ENCODE data around the gene IRX4. TPM values are rescaled to one million over a fixed set of nuclear protein-coding genes. Genes with fewer than 3 reads are reported as not detected.
"Not testable (repeated sequence)": the region's sequence is repeated elsewhere in the genome, so short reads cannot be mapped to it uniquely, and the experiment has no call there.

Gene IRX4
- total RNA-seq, 1 donor from 2014 or later: not detected

DNA sequence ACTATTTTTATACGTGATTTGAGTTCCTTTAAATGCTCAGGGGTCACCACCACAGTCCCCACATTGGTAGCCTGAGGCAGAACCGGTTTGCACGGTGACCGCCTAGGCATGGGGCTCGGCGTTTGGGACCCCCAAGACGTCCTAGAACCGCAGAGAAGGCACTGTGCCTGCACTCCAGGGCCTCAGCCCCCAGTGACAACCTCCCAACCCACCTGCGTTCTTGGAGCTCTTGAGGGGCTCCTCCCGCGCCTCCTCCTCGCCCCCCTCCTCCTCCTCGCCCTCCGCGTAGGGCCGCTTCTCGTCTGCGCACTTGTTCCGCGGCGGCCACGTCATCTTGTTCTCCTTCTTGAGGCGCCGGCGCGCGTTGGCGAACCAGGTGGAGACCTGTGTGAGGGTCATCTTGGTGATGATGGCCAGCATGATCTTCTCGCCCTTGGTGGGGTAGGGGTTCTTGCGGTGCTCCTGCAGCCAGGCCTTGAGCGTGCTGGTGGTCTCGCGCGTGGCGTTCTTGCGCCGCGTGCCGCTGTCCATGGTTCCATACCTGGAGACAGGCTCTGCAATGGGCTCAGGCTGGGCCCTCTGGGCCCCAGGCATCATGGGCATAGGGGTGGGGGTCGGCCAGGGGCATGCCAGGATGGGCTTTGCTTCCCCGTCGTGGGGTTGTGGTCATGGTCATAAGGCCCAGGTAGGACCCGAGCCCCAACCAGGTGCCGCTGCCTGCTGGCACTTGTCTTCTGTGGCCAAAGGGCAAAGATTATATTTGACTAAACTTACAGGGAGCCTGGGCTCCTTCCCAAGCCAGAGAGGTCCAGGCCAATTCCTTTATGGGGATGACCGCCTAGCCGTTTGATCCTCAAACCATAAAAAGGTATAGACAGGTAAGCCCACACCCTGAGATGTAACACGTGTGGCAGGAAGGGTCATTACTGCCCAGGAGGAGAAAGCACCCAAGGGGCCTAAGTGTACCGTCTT lies 3.1 kb downstream of the IRX4 start:
- no peak for DNase-seq (ENCODE audit: extremely low read depth, low read depth, low spot score)

DNA sequence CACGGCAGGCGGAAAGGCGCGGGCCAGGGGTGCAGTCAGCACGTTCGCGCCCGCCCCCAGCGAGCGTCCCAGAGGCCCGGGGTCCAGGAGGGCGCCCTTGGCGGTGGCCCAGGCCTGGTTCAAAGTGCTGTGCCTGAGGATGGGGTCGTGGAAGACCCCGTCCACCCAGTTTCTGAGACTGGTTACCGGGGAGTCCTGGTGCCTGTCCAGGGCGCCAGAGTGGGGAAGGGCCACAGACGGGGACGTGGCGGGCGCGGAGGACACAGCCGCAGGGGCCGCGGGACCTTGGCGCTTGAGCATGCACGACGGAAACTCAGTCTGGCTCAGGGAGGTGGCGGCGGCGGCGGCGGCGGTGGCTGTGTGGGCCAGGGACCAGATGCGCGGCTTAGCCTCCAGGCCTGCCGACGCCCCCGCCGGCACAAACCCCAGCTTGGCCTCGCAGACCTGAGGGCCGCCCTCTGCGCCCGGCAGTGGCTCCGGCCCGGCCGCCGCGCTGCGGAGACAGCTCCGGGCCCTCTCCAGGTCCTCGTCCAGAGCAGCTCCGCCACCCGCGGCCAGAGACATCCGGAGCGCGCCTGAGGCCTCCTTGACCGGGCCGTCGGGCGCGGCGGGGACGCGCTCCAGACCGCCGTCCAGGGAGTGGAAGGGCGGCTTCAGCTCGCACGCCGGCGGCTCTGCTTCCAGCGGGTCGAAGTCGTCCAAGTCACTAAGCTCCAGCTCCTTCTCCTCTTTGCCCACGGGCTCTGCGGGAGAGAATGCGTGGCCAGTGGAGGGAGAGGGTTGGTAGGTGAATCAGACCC lies 4.5 kb downstream of the IRX4 start:
- no peak for DNase-seq (ENCODE audit: extremely low read depth, low read depth, low spot score)

DNA sequence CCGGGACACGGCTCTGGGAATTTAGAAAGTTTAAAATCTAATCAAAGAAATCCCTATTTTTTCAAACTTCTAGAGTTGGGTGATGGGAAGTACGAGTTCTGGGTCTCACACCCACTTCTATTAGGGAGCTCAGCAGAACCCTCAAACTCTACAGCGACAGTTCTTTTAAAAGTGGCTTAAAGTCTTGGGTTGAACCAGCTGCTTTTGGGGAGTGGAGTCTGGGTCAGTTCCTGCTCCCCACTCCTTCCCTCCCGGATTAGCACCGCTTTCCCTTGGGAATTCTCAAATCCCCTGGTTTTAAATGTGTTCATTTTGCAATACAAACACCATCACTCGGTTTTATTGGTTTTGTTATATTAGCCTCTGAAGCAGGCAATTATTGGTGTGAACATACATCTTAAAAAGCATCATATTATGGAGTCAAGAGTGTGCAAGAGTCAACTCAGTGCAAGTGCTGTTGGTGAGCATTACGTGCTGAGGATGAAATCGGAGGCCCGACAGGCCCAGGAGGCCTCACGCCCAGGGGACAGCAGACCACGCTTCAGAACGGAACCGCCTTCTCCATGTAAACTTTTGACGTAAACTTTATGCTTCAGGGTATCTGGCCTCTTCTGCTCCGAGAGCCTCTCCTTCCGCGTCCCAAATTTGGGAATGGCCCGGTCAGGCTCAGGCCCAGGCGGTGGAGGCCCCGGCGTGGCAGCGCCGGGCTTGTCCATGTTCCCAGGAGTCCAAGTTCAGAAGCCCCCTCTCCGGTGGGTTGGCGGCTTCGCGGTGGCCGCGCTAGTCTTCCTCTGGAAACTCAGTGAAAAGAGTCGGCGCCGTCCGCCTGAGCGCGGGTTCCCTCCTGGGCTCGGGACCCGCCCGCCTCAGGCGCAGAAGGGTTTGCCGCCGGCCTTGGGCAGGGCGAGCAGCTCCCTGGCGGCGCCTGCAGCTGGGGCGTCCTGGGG lies 5.3 kb downstream of the IRX4 start:
- no peak for DNase-seq (ENCODE audit: extremely low read depth, low read depth, low spot score)

DNA sequence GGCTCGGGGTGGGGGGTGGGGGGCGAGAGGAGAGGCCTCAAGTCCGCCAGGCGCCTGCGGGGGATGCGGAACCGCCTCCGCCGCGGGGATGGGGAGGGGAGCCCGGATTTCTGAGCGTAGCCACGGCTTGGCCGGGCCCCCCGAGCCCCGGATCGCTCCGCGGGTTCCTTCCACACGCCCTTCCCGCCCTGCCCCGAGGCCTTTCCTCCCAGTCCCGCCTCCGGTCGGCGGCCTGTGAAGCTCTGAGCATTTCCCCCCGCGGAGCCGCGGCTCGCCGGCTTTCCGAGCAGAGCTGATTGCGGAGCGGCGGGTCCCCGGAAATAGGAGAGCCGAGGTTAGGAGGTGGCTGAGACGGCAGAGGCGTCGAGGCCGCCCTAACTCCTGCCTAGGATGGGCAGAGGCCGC lies 6.1 kb downstream of the IRX4 start:
- DNase-seq (ENCODE audit: extremely low read depth, low read depth, low spot score): no peak

DNA sequence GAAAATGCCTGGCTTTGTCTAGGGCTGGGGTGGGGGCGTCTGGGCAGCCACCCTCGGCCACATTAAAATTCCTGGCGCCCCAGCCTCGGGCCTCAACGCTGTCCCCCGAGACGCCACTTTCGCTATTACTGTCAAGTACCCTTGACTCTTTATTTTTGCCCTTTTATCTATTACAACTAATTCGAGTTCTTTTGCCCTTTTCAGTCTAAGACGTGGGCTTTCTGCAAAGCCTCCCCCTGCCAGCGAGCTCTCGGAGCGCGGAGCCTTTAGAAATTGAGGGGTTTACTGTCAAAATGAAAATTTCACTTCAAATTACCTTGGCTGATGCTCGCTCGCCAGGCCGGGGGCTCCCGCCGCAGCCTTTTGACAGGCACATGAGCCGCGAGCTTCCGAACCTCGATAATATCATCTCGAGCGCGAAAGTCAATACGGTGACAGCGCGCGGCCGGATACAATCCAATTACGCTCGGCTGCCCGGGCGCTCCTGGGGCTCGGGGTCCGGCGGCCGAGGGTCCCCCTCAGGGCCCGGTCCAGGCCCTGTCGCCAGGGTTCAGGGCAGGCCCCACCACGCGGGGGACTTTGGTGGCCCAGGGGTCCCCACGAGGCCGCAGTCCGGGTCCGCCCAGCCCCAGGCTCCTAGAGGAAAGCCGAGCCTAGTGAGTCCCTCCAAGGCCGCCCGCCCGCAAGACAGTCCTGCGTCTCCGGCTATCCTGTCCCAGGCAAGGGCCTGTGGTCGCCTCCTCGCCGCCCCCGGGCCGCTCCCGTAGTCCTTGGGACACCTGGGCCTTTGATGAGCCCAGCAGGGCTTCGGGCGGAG lies 6.7 kb downstream of the IRX4 start:
- DNase-seq (ENCODE audit: extremely low read depth, low read depth, low spot score): no peak

DNA sequence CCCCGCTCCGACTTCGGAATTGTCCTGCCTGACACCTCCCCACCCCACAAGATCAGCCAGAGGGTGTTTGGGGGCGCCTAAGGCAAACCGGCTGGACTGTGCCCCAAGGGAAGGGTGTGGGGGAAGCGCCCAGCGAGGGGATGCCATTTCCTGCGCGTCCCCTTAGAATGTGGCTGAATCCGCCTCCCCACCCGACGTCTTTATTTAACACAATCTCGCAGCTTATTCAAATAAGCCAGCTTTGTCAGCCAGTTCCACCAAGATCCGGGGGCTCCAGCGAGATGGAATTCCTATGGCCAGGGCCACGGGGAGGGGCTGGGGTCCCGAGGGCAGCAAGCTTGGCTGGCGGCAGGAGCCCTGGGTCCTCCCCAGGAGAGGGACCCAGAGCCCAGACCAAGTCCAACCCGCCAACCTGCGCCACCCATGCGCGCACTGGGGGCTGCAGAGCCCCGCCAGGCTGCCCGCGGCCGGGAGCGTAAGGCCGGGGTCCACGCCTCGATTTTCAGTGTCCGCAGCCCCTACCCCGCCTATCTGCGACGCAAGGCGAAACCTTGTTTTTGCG lies 7.4 kb downstream of the IRX4 start:
- DNase-seq (ENCODE audit: extremely low read depth, low read depth, low spot score): no peak

DNA sequence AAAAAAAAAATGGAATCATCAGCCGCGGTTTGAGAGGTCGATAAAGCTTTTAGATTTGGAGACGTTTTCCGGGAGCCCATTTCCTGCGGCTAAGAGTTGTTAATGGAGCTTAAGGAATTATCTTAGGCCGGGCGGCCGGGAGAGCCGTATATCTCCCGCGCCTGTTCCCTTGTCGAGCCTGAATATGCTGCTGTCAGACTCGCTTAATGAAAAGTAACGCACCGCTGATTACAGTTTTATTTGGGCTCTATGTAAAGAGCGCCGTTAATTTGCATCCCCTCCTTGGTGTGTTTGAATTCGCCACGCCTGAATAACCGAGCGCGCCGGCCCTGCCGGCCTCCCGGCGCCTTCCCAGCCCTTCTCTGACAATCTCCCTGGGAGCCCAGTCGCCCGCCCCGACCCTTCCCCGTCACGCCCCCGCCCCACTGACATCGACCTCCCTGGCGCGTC lies 7.9 kb downstream of the IRX4 start:
- DNase-seq (ENCODE audit: extremely low read depth, low read depth, low spot score): no peak

DNA sequence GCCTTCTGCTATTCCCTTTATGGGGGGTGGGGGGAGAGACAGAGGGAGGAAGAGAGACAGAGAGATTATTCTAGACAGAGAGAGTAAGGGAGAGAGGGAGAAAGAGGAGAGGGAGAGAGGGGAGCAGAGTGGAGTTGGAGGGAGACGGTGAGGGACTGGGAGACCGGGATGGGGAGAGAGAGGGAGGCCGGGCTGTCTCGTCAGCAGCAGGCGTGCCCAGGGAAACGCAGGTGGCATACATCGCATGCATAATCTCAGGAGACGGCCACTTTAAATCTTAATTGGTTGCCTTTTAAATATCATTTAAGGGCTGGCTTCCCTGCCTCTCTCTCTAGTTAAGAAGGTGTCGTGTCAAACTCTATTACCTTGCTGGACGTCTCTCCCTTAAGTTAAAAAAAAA lies 8.4 kb downstream of the IRX4 start:
- no peak for DNase-seq (ENCODE audit: extremely low read depth, low read depth, low spot score)

DNA sequence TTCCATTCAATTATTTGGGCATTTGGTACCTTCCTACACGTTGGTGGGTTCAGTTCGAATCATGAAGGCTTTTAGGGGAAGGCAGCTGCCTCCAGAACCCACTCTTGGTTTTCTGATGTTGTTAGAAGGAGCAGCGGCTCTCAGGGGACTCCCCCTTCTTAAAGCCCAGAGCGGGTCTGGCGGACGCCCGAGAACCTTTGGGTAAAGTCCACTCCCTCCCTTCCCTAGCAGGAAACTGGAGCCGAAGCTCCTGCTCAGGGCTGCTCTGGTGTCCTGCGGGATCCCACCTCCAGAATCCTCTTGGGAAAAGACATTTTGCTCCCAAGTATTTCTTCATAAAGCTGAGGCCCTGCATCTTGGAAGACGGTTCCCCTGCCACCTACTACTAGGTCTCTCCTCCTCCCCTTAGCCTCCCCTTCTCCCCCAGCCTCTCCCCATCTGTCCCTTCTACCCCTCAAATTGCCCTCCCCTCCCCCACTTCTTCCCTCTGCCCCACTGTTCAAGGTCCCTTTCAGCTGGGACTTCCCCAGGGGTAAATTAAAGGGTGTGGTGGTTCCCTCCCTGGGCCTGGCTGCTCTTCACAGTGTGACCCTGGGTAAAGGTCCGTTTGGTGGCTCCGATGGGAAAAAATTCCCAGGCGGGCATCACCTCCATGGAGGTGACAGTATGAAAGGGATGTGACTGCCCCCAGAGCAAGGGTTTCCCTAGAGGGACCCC lies 9.3 kb downstream of the IRX4 start:
- DNase-seq (ENCODE audit: extremely low read depth, low read depth, low spot score): no peak

DNA sequence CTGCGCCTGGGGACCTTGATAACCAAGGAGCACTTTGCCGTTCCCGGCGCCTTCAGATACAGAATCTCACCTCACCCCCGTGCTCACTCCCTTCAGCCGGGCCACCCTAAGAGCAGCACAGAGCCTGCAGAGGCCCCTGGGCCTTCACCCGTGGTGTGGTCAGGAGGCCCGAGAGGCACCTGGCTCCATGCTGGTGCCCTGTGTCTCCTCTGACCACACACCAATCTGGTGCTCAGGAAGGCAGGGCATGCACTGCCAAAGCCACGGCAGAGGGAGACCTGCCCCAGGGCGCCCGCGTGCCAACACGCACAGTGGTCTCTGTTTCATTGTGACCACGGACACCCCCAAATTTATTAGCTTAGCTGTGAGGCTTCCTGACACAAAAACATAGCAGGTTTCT lies 11.3 kb downstream of the IRX4 start:
- no peak for DNase-seq (ENCODE audit: extremely low read depth, low read depth, low spot score)

DNA sequence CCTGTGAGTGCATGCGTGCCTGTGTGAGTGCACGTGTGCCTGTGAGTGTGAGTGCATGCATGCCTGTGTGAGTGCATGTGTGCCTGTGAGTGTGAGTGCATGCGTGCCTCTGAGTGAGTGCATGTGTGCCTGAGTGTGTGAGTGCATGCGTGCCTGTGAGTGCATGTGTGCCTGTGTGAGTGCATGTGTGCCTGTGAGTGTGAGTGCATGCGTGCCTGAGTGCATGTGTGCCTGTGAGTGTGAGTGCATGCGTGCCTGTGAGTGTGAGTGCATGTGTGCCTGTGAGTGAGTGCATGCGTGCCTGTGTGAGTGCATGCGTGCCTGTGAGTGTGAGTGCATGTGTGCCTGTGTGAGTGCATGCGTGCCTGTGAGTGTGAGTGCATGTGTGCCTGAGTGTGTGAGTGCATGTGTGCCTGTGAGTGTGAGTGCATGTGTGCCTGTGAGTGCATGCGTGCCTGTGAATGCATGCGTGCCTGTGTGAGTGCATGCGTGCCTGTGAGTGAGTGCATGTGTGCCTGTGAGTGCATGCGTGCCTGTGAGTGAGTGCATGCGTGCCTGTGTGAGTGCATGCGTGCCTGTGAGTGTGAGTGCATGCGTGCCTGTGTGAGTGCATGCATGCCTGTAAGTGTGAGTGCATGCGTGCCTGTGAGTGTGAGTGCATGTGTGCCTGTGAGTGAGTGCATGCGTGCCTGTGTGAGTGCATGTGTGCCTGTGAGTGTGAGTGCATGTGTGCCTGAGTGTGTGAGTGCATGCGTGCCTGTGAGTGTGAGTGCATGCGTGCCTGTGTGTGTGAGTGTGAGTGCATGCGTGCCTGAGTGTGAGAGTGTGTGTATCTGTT lies 12.1 kb downstream of the IRX4 start:
- not testable (repeated sequence) for DNase-seq (ENCODE audit: extremely low read depth, low read depth, low spot score)

DNA sequence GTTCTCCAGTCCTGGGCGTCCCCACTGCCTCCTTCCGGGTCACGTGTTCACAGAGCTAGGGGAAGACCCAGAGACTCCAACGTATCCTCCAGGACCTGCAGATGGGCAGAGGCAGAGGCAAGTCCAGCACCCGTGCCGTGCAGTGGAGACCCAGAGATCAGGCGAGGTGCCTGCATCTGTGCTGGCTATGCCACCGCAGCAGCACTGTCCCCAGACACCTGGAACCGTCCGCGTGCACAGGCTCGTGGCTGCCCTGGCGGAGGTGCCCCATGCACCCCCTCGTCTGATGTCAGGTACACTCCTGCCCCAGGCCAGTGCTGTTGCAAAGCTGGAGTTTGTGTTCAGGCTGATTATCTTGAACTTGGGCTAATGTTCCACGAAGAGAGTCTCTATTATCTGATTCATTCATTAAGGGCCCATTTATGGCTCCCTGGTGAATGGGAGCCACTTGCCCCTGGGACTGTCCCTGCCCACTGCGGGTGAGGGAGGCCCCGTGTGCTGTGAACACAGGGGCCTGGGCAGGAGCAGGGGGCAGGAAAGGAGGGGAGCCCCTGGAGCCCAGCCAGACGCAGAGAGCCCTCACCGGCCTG lies 13.7 kb downstream of the IRX4 start:
- no peak for DNase-seq (ENCODE audit: extremely low read depth, low read depth, low spot score)

DNA sequence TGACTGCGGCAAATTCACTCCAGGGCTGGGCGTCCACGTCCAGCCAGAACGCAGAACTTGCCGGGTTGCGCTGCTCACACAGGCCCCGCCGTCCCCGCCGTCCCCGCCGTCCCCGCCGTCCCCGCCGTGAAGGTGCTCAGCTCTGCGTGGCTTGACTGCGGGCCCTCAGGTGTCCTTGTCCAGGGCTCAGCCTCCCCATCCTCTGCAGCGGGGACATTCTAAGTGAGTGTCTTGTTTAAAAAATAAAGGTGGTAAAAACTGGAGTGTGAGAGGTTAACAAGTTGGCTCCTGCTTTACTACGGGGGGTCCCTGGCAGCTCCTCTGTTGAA lies 14.9 kb downstream of the IRX4 start:
- DNase-seq (ENCODE audit: extremely low read depth, low read depth, low spot score): no peak

DNA sequence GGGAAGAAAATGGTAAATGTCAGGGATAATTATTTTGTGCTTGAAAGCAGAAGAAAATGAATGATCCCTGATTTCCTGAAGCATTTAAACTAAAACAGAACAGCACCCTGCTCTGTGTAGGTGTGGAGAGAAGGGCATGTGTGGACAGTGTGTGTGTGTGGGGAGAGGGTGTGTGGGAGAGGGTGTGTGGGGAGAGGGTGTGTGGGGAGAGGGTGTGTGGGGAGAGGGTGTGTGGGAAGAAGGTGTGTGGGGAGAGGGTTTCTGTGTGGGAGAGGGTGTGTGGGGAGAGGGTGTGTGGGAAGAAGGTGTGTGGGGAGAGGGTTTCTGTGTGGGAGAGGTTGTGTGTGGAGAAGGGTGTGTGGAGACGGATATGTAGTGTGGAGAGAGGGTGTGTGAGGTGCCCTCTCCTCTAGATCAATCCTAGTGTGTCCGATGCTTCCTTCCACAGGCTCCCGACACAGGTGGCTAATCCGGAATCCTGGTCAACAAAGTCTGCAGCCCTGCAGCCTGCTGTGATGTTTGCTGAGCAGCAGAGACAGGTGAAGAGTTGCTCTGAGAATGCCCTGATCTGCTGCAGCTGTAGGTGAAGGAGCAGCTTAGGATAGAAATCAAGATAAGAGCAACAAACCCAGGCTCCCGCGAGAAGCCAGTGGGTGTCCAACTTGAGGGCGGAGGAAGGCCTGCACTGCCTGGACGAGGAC lies 15.5 kb downstream of the IRX4 start:
- no peak for DNase-seq (ENCODE audit: extremely low read depth, low read depth, low spot score)

DNA sequence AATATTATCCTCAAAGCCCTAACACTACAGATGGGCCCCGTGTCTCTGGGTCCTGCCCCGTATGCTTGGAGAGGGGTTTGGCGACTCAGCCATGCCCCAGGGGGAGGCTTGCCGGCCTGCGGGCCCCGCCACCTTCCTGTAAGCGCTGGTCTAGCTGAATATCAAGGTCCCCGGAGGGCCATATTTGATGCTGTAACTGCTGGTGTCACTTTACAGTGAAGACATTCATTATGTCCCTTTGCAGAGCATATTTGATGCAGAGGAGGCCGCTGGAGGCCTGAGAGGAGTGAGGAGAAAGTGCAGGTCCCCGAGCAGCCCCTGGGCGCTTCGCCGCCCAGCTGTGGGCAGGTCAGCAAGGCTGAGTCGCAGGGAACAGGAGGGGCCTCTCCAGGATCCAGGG lies 16.8 kb downstream of the IRX4 start:
- DNase-seq (ENCODE audit: extremely low read depth, low read depth, low spot score): no peak

DNA sequence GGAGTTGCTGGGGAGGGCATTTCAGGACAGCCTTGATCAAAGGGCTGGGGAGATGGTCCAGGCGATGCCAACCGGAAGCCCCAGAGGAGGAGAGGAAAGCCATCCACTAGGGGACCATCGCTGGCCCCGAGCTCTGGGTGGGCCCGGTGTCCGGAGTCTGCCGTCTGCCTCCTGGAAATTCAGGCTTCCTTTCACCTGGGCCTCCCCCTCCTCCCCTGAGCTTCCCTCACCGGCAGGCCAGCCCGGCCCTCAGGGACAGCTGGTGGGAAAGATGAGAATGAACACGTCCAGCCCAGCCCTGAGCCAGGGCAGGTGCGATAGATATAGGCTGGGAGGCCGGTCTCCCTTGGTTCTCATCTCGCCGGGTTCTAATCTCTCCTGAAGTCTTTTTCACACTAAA lies 17.2 kb downstream of the IRX4 start:
- no peak for DNase-seq (ENCODE audit: extremely low read depth, low read depth, low spot score)

DNA sequence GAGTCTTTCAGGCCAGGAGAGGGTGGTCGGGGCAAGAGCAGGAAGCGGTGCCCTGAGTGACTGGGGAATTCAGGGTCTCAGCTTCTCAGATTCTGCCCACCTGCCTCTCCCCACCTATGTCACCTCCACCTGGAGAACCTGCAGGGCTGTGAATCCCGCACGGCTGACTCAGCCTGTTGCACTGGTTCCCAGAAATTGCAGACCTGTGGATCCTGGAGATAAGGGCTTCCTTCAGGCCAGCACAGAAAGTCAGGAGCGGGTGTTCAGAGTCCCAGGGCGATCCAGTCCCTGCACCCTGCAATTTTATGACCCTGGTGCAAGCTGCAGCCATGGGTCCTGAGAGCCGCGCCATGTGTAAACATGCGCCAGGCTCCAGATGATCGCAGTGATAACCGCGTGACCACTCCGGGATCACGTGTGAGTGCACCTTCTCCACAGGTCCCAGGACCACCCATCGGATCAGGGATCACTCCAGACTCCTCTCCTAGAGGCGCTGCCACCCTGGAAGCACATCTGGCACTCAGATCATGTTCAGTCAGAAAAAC lies 17.8 kb downstream of the IRX4 start:
- DNase-seq (ENCODE audit: extremely low read depth, low read depth, low spot score): no peak

All from glomerular endothelial cell (primary cell).